Fibroblast of villous mesenchyme (primary cell): Measurements from ENCODE around the gene CTNND2. TPM values are rescaled to one million over a fixed set of nuclear protein-coding genes. Genes with fewer than 3 reads are reported as not detected.

ENCODE experiments used
- DNase-seq: peaks from one replicate; pipeline ENCODE4 v3.0.0-alpha.2; 2010; ENCODE audit warnings: low read depth
- H3K4me3 ChIP-seq: 2 replicates; pipeline ENCODE4 v1.5.1; 2011; ENCODE audit warnings: low read depth, mild to moderate bottlenecking, low read length
- CTCF ChIP-seq: IDR thresholded peaks from 2 replicates; pipeline ENCODE4 v1.5.1; 2012; ENCODE audit warnings: low read depth, mild to moderate bottlenecking, low read length; ENCODE audit not compliant: insufficient read depth
- total RNA-seq: library from RNA; depleted of rRNA; stranded (reverse); fragments of >200 nt; gene quantifications from 2 replicates; pipeline ENCODE4 v1.2.3, GENCODE V29; 2012

Gene CTNND2
- total RNA-seq, 1 donor: not detected

GRCh38 chr5:11650936-11651335, 253.3 kb downstream of the CTNND2 start:
- no peak for TF ChIP-seq CTCF
- no peak overlapping the region for H3K4me3 ChIP-seq
- DNase-seq: no peak

- no peak for DNase-seq
- TF ChIP-seq CTCF: no peak
- H3K4me3 ChIP-seq: no peak overlapping the region
Measured at GRCh38 chr5:11646141-11646540, 258.1 kb downstream of the CTNND2 start.

GRCh38 chr5:11642438-11642837, 261.8 kb downstream of the CTNND2 start:
- no peak for DNase-seq
- no peak overlapping the region for H3K4me3 ChIP-seq
- no peak for TF ChIP-seq CTCF

- H3K4me3 ChIP-seq: no peak overlapping the region
- no peak for TF ChIP-seq CTCF
- DNase-seq: no peak
Measured at GRCh38 chr5:11640158-11640873, 263.9 kb downstream of the CTNND2 start.

GRCh38 chr5:11622785-11623184, 281.5 kb downstream of the CTNND2 start:
- no peak for DNase-seq
- H3K4me3 ChIP-seq: no peak overlapping the region
- TF ChIP-seq CTCF: no peak

GRCh38 chr5:11620172-11620571, 284.1 kb downstream of the CTNND2 start:
- H3K4me3 ChIP-seq: no peak overlapping the region
- TF ChIP-seq CTCF: no peak
- no peak for DNase-seq

- TF ChIP-seq CTCF: no peak
- no peak overlapping the region for H3K4me3 ChIP-seq
- no peak for DNase-seq
Measured at GRCh38 chr5:11619339-11620024, 284.8 kb downstream of the CTNND2 start.
